ENCODE measurements around the gene CLSTN2.

The CLSTN2 gene

GRCh38 chr3:139935016-139935865 lies at the start of gene CLSTN2:
Gene CLSTN2 (plus strand): TSS chr3:139935185.
- DNase-seq (ENCODE audit: low spot score) = peak; percentile 15

- DNase-seq (ENCODE audit: low spot score) = no peak
These were observed 47.6 kb upstream of the CLSTN2 start for GRCh38 chr3:139887431-139887830.

GRCh38 chr3:139888561-139889140 lies 46.3 kb upstream of the CLSTN2 start:
- no peak for DNase-seq (ENCODE audit: low spot score)

GRCh38 chr3:139893267-139893962 lies 41.6 kb upstream of the CLSTN2 start:
- no peak for DNase-seq (ENCODE audit: low spot score)

- peak; percentile 57 for DNase-seq (ENCODE audit: low spot score)
These were observed 40.9 kb upstream of the CLSTN2 start for GRCh38 chr3:139893963-139894642.

- DNase-seq (ENCODE audit: low spot score) = no peak
These were observed 40.4 kb upstream of the CLSTN2 start for GRCh38 chr3:139894643-139894989.

GRCh38 chr3:139897759-139898158 lies 37.2 kb upstream of the CLSTN2 start:
- DNase-seq (ENCODE audit: low spot score) = no peak

- DNase-seq (ENCODE audit: low spot score) = no peak
These were observed 28.6 kb upstream of the CLSTN2 start for GRCh38 chr3:139906418-139906817.

- DNase-seq (ENCODE audit: low spot score) = no peak
These were observed 25.2 kb upstream of the CLSTN2 start for GRCh38 chr3:139909811-139910210.

GRCh38 chr3:139916271-139916670 lies 18.7 kb upstream of the CLSTN2 start:
- DNase-seq (ENCODE audit: low spot score) = no peak

GRCh38 chr3:139917226-139917785 lies 17.7 kb upstream of the CLSTN2 start:
- DNase-seq (ENCODE audit: low spot score) = no peak

GRCh38 chr3:139928708-139929505 lies 6.1 kb upstream of the CLSTN2 start:
- DNase-seq (ENCODE audit: low spot score) = no peak

GRCh38 chr3:139930211-139930610 lies 4.8 kb upstream of the CLSTN2 start:
- DNase-seq (ENCODE audit: low spot score) = no peak

GRCh38 chr3:139933766-139934165 lies 1.2 kb upstream of the CLSTN2 start:
- DNase-seq (ENCODE audit: low spot score) = no peak

GRCh38 chr3:139934613-139935015 lies 371 bp upstream of the CLSTN2 start:
- DNase-seq (ENCODE audit: low spot score) = peak; percentile 36

GRCh38 chr3:139935866-139936817 lies 1.2 kb downstream of the CLSTN2 start:
- DNase-seq (ENCODE audit: low spot score) = no peak

- DNase-seq (ENCODE audit: low spot score) = peak; percentile 45
These were observed 2.8 kb downstream of the CLSTN2 start for GRCh38 chr3:139937674-139938279.

GRCh38 chr3:139939681-139940190 lies 4.8 kb downstream of the CLSTN2 start:
- DNase-seq (ENCODE audit: low spot score) = no peak

- DNase-seq (ENCODE audit: low spot score) = no peak
These were observed 5.6 kb downstream of the CLSTN2 start for GRCh38 chr3:139940622-139941021.

Data from cerebellar cortex (tissue), 1 donor.